ENCODE measurements around the gene ADARB2.

The ADARB2 gene

DNA sequence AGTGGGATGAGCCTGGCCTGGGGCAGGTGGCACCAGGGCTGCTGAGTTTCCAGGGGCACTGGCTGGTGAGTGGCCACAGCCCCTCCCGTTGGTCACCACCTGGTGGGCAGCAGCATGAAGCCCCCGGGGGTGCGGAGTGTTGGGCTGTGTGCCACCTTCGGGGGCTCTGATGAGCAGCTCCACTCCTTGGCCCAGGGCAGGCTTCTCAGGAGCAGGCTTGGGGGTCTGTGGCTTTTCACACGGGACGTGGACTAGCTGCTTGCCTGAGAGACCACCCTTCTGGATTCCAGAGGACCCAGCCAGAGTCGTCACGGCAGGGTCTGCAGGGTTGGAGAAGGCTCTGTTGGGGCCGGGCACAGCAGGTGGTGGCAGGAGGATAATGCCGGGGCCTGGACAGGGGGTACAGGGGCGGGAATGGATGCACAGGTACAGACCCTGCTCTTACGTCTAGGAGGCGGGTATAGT lies 193.1 kb downstream of the ADARB2 start:
- H3K36me3 ChIP-seq (ENCODE audit: insufficient read depth) = no peaks in the 10 kb centered on the region
- H3K4me1 ChIP-seq (ENCODE audit: low read depth, poor library complexity, severe bottlenecking) = no peaks in the 10 kb centered on the region
- H3K9ac ChIP-seq = no peak overlapping the region
- no peak overlapping the region for H2AFZ ChIP-seq (ENCODE audit: low read depth)
- no peak overlapping the region for H3K27ac ChIP-seq
- H3K79me2 ChIP-seq (ENCODE audit: insufficient read depth, low read depth) = no peaks in the 10 kb centered on the region
- H3K4me3 ChIP-seq (IDR thresholded peaks at IDR 0.05; ENCODE audit: insufficient read depth, low read depth, low read length) = no peak overlapping the region
- H3K4me2 ChIP-seq = no peak overlapping the region
- H4K20me1 ChIP-seq (ENCODE audit: insufficient read depth) = no peaks in the 10 kb centered on the region
- H3K27me3 ChIP-seq (ENCODE audit: insufficient read depth, low read depth) = no peaks in the 10 kb centered on the region
- TF ChIP-seq, protein P1, sequence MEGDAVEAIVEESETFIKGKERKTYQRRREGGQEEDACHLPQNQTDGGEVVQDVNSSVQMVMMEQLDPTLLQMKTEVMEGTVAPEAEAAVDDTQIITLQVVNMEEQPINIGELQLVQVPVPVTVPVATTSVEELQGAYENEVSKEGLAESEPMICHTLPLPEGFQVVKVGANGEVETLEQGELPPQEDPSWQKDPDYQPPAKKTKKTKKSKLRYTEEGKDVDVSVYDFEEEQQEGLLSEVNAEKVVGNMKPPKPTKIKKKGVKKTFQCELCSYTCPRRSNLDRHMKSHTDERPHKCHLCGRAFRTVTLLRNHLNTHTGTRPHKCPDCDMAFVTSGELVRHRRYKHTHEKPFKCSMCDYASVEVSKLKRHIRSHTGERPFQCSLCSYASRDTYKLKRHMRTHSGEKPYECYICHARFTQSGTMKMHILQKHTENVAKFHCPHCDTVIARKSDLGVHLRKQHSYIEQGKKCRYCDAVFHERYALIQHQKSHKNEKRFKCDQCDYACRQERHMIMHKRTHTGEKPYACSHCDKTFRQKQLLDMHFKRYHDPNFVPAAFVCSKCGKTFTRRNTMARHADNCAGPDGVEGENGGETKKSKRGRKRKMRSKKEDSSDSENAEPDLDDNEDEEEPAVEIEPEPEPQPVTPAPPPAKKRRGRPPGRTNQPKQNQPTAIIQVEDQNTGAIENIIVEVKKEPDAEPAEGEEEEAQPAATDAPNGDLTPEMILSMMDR (conservative IDR thresholded peaks at IDR 0.05; ENCODE audit: low read depth, low read length) = no peak

DNA sequence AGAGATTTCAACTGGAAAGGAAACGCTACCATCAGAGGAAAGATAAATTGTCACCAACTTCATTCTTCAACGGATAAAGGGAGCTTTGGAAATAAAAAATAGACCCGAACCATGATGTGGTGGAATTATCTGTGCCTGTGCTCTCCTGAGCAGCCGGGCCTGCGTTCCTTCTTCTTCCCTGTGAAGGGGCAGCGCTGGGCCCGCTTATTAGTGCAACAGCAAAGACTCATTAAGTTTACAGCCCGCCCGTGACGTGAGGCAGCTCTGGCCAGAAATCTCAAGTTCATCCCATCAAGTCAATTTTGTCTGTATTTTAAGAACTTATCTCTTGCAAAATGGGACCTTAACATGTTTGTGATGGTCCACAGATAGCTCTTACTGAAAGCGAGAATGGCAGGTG lies 193.7 kb downstream of the ADARB2 start:
- Histone ChIP-seq H3K9ac (no peak overlapping the region), H2AFZ (ENCODE audit: low read depth) (no peak overlapping the region), H3K4me3 (IDR thresholded peaks at IDR 0.05; ENCODE audit: insufficient read depth, low read depth, low read length) (no peak overlapping the region), H3K4me2 (no peak overlapping the region), H3K4me1 (ENCODE audit: low read depth, poor library complexity, severe bottlenecking) (no peaks in the 10 kb centered on the region), H3K36me3 (ENCODE audit: insufficient read depth) (no peaks in the 10 kb centered on the region), H3K79me2 (ENCODE audit: insufficient read depth, low read depth) (no peaks in the 10 kb centered on the region), H3K27me3 (ENCODE audit: insufficient read depth, low read depth) (no peaks in the 10 kb centered on the region), H3K27ac (no peak overlapping the region), H4K20me1 (ENCODE audit: insufficient read depth) (no peaks in the 10 kb centered on the region)
- TF ChIP-seq, protein P1 (conservative IDR thresholded peaks at IDR 0.05; ENCODE audit: low read depth, low read length) = no peak

DNA sequence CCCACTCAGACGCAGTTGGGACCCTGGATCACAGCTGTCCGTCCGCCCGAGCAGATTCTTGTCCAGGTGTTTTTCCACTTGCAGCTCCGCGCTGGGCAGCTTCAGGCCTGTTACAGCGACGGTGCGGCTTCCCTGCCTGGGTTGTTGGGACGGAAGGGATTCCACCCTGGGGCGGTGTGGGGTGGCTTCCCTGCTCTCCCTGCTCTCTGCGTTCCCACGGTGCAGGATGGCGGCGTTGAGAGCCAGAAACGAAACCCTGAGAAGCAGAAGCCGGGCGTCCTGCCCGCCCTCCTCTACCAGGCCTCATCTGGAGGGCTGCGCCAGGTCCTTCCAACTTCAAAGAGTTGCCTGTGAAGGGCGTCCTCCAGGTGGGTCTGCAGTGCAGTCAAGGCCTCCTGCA lies 194.4 kb downstream of the ADARB2 start:
- no peak overlapping the region for H3K27ac ChIP-seq
- H3K36me3 ChIP-seq (ENCODE audit: insufficient read depth) = no peaks in the 10 kb centered on the region
- TF ChIP-seq, protein P1 (conservative IDR thresholded peaks at IDR 0.05; ENCODE audit: low read depth, low read length) = no peak
- no peak overlapping the region for H3K4me2 ChIP-seq
- no peaks in the 10 kb centered on the region for H3K27me3 ChIP-seq (ENCODE audit: insufficient read depth, low read depth)
- H4K20me1 ChIP-seq (ENCODE audit: insufficient read depth) = no peaks in the 10 kb centered on the region
- no peak overlapping the region for H3K9ac ChIP-seq
- H3K4me3 ChIP-seq (IDR thresholded peaks at IDR 0.05; ENCODE audit: insufficient read depth, low read depth, low read length) = no peak overlapping the region
- no peaks in the 10 kb centered on the region for H3K79me2 ChIP-seq (ENCODE audit: insufficient read depth, low read depth)
- H2AFZ ChIP-seq (ENCODE audit: low read depth) = no peak overlapping the region
- H3K4me1 ChIP-seq (ENCODE audit: low read depth, poor library complexity, severe bottlenecking) = no peaks in the 10 kb centered on the region

DNA sequence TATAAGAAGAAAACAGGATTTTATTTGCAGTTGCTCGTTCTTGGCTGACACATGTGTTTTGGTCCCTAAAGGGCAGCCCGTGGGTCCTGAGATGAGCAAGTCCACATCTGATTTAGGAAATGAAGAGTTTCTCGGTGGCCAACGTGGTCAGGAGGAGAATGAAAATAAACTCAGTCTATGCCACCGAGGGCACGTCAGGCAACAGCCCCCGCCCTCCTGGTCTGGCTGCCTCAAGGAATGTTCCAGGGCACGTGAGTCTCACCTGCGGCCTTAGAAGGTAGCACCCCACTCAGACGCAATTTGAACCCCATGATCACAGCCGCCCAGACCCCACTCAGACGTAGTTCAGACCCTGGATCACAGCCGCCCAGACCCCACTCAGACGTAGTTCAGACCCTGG lies 197.2 kb downstream of the ADARB2 start:
- Histone ChIP-seq H4K20me1 (ENCODE audit: insufficient read depth) (no peaks in the 10 kb centered on the region), H3K4me1 (ENCODE audit: low read depth, poor library complexity, severe bottlenecking) (no peaks in the 10 kb centered on the region), H3K9ac (no peak overlapping the region), H3K36me3 (ENCODE audit: insufficient read depth) (no peaks in the 10 kb centered on the region), H3K27me3 (ENCODE audit: insufficient read depth, low read depth) (no peaks in the 10 kb centered on the region), H3K79me2 (ENCODE audit: insufficient read depth, low read depth) (no peaks in the 10 kb centered on the region), H3K27ac (no peak overlapping the region), H2AFZ (ENCODE audit: low read depth) (no peak overlapping the region), H3K4me3 (IDR thresholded peaks at IDR 0.05; ENCODE audit: insufficient read depth, low read depth, low read length) (no peak overlapping the region), H3K4me2 (no peak overlapping the region)
- TF ChIP-seq, protein P1 (conservative IDR thresholded peaks at IDR 0.05; ENCODE audit: low read depth, low read length) = no peak
